Activated CD8-positive, alpha-beta memory T cell treated with anti-CD3 and anti-CD28 coated beads, Interleukin-2, amount 50 U/mL, for 48 hours (primary cell): Measurements from ENCODE around the gene SPOCK1.

Experiments used
- DNase-seq: peaks from one replicate; pipeline ENCODE4 v3.0.0-alpha.2; 2020

The SPOCK1 gene

DNA sequence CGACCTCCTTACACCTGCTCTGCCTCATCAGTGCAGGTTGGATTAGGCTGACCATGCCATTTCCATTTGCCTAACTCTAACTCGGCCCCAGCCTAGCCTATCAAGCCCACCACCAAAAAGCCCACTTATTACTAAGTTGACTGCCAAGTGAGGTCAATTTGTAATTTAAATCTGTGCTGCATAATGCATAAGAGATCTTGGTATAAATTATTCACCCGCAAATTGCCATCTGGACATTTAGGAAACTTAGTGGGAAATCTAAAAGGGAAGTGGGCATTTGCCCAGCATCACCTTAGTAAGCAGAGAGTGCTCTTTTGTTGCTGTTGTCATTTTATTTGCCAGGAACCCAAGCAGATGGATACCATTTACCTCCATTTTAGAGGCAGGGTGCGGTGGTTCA, 143.0 kb downstream of the SPOCK1 start:
- no peak for DNase-seq

GRCh38 chr5:137355708-137356107, 143.4 kb downstream of the SPOCK1 start:
- no peak for DNase-seq

GRCh38 chr5:137352095-137352494, 147.0 kb downstream of the SPOCK1 start:
- DNase-seq, result no peak

DNA sequence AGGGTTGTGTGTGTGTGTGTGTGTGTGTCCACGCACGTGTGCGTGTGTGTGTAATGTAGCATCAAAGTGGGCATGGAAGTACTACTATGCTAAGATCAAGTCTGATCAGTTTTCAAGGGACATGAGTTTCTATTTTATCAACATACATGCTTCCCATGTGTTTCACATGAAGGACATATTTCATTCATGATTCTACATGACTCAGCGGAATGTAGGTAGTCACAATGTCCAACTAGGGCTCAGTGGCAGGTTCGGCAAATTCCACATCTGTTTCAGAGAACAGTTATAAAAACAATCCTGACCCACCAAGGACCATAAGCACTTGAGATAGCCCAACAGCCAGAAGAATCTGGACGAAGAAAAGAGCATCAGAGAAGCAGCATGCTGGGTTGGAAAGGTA, 148.3 kb downstream of the SPOCK1 start:
- DNase-seq, result no peak

DNA sequence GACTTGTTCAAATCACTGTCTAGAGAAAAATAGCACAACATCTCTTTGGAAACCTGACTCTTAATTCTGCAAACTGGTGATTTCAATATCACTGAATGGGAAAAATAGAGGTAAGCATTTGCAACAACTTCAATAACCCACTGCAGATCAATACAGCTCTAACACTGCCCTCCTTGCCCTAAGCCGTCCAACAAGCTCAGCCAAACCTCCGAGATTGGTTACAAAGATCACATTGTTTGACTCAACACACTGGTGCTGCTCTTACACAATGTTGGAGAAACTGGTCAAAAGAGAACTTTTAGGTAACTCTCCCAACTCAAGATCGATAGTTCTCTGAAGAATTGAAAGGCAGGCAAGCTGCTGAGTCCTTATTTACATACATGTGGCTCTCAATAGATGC, 150.4 kb downstream of the SPOCK1 start:
- no peak for DNase-seq

DNA sequence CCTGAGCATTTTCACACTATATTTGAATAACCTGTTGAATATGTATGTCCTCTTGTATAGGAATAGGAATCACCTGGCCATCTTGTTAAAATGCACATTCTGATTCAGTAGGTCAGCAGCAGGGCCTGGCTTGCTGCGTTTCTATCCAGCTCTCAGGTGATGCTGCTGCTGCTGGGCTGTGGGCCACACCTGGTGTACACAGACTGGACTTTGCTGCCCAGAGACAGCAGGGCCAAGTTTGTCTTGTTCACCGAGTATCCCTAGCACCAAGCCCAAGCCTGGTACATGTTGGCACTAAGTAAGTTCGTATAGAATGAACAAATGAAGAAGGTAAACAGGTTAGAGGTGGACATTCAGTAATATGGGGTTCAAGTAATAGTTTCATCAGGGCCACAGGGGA, 151.3 kb downstream of the SPOCK1 start:
- no peak for DNase-seq

DNA sequence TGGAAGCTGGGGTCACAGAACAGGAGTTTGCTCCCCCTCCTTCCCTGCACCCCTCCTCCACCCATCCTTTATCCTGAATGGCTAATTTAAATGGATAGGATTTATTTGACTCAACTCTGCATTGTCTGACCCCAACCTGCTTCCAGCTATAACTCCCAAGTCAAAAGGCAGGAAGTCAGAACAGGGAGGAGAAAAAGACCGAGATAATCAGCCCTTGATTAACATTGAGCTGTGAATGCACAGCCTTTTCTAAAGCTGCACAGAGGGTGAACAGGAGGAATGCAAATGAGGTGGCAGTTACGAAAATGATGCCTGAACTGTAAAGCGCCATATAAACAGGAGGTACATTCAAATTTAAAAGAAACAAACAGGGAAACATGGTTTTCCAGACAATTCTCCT, 152.8 kb downstream of the SPOCK1 start:
- DNase-seq, result no peak

- DNase-seq, result no peak
Observed at GRCh38 chr5:137345396-137345795, 153.7 kb downstream of the SPOCK1 start.

- peak; percentile 56 for DNase-seq
Observed at GRCh38 chr5:137344723-137345322, 154.3 kb downstream of the SPOCK1 start.

- DNase-seq, result no peak
Observed at GRCh38 chr5:137344021-137344420, 155.1 kb downstream of the SPOCK1 start.

DNA sequence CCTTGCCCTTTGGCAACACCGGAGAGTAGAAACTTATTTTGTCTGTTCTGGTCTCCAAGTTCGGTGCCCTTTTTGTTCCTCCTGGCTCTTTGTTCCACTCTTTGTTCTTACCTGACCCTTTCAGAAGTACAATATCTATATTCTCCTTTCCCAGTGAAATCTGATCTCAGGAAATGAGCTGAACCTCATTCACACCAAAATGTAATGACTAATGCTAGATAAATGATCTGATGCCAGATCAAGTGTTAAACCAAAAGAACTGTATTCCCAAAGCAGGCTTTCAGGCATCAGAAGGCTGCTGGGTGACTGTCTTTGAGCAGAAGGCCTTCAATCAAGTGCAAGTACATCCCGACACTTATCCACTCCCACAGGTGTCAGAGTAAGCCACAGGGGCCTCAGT, 156.4 kb downstream of the SPOCK1 start:
- DNase-seq, result no peak

- no peak for DNase-seq
Observed at GRCh38 chr5:137341831-137342230, 157.3 kb downstream of the SPOCK1 start.

- DNase-seq, result no peak
Observed at GRCh38 chr5:137340881-137341280, 158.2 kb downstream of the SPOCK1 start.

GRCh38 chr5:137336565-137337120, 162.5 kb downstream of the SPOCK1 start:
- no peak for DNase-seq

- DNase-seq, result no peak
Observed at GRCh38 chr5:137336161-137336560, 163.0 kb downstream of the SPOCK1 start.

GRCh38 chr5:137335493-137335892, 163.6 kb downstream of the SPOCK1 start:
- no peak for DNase-seq

DNA sequence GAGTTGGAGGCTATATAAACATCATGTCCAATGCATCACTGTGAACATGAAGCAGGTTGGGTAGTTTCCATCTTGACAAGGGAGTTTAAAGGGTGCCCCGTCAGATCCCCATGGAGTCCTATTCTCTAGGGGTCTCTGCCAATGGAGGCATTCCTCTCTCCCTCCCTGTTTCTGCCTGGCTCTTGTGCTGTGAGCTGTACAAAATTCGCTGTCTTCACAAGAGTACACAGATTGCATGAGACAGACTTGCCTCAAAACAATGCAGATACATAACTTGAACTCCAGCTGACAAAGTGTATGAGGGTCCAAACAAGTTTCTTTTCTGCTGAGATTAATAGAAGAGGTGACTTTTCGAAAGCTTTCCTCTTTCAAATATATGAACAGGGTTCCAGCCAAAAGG, 165.2 kb downstream of the SPOCK1 start:
- no peak for DNase-seq

DNA sequence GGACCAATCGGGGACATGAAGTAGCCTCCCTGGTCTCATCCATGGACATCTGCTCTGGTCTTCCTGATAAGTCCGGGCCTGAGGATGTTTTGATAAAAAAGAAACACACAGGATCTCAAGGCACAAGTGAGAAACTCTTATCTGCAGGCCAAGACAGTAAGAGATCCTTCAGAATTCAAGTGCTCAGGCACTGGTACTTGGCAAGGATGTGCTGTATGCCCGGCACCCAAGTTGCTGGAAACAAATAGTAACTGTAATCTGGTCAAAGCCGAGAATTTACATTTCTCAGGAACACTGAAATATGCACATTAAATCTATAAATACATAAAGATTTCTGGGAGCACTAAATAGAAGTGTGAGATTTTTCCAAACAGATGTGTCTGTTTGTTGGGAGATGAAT, 165.7 kb downstream of the SPOCK1 start:
- DNase-seq, result no peak

DNA sequence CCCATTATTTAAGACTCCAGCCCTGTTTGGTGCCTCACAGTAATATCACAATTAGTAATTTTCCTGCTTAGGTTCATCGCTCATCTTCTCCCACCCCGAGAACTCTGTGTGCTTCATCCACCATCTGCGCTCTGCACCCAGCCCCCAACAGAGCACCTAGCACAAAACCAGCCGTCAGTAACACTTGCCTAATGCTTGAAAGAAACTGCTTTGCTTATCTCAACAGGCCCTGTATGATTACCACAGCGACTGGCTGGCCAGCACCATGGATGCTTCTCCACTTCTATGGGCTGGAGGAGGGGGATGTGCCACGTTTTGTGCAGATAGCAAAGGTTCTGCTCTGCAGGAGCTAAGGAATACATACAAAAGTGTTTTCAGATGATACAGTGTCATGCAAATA, 166.8 kb downstream of the SPOCK1 start:
- no peak for DNase-seq

DNA sequence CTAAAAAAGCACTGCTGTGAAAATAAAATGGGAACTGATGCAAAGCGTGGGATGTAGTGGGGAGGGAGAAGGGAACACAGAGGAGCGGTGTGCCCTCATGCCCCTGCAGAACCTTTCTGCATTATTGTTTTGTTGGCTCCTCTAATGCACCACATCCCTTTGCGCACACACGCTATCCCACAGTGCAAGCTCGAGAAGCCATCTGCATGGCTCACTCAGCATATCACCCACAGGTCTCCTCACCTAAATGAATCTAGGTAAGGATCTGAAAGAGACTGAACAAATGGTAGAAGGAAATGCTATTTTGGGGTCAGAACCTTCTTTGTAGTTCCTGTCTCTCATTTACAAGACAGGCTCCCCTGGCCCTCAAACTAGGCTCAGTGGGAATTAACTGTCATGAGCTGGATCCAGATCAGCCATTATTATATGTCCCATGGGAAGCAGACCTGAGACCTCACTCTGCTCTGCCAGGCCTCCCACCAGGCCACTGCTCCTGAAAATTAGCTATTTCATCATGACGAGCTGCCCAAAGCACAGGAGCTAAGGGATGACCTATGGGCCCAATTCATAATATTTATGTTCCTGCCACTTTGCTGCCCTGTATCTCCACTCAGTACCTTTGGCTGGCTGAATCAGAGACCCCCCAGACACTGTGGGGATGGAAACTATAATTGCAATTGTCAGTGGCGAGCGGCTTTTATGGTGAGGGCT, 169.4 kb downstream of the SPOCK1 start:
- DNase-seq, result no peak

GRCh38 chr5:137328991-137329390, 170.1 kb downstream of the SPOCK1 start:
- DNase-seq, result no peak

DNA sequence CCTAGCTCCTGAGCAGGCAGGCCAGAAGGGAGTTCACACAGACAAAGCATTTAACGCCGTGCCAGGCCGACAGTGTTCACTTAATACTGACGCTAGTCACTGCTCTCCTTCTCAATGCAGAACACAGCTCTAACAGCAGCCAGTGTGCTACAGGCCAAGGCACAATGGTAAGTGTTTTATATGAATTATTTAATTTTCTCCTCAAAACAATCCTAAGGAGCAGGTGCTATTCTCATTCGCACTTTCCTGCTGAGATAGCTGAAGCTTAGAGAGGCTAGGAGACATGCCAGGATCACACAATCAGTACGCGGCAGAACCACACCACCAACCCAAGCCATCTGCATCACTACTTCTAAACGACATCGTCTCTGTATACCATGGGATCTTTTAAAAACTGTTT, 170.7 kb downstream of the SPOCK1 start:
- DNase-seq, result no peak

DNA sequence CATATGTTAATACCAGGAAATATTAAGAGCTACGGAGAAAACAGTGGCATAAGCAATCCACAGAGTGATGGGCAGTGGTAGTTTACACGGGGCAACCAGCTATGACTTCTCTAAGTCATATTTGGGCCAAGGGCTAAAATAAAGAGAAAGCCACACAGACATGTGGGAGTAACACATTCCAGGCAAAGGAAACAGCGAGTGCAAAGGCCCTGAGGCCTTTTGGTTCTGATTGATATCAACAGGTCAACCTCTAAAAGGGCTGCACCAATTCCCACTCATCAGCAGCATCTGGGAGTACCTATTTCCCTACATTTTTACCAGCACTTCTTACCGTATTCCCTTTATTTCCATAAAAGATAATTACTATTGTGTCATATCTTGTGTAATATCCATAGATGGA, 173.4 kb downstream of the SPOCK1 start:
- DNase-seq, result no peak
